GM12873 (cell line): ENCODE results near the gene BCR.

Source experiments
- CTCF ChIP-seq: IDR thresholded peaks from 2 replicates; pipeline ENCODE4 v1.5.1; 2012; ENCODE audit warnings: low read depth, mild to moderate bottlenecking, moderate library complexity, low read length, control low read depth; ENCODE audit not compliant: insufficient read depth; ENCODE audit errors: missing control alignments

The BCR gene

GRCh38 chr22:23262518-23263332 lies 82.4 kb downstream of the BCR start:
- no peak for TF ChIP-seq CTCF

GRCh38 chr22:23263651-23264555 lies 83.6 kb downstream of the BCR start:
- TF ChIP-seq CTCF = no peak

GRCh38 chr22:23264610-23265367 lies 84.5 kb downstream of the BCR start:
- TF ChIP-seq CTCF = no peak

GRCh38 chr22:23265368-23265700 lies 85.0 kb downstream of the BCR start:
- no peak for TF ChIP-seq CTCF

- TF ChIP-seq CTCF = no peak
Observed at GRCh38 chr22:23266780-23267179, 86.5 kb downstream of the BCR start.

- TF ChIP-seq CTCF = no peak
Observed at GRCh38 chr22:23267226-23268043, 87.1 kb downstream of the BCR start.
